GM23248 (cell line): Measurements from ENCODE around the gene ZNF574.

ENCODE experiments used
- EZH2 ChIP-seq: fragments of 200-600 bp; sonication (generic); IDR thresholded peaks from 2 replicates; pipeline ENCODE4 v1.6.1; 2018; ENCODE audit warnings: antibody characterized with exemption, mild to moderate bottlenecking; ENCODE audit not compliant: insufficient read depth, poor library complexity, severe bottlenecking
- EZH2phosphoT487 ChIP-seq: fragments of 200-600 bp; sonication (generic); IDR thresholded peaks from 2 replicates; pipeline ENCODE4 v1.6.1; 2018; ENCODE audit warnings: antibody characterized with exemption, moderate library complexity, mild to moderate bottlenecking, low read depth; ENCODE audit not compliant: insufficient read depth

- TF ChIP-seq EZH2: no peak
- no peak for TF ChIP-seq EZH2phosphoT487
These were observed 19.3 kb downstream of the ZNF574 start for GRCh38 chr19:42095142-42095813.
